ENCODE results near the gene GP1BB.

GP1BB gene

DNA sequence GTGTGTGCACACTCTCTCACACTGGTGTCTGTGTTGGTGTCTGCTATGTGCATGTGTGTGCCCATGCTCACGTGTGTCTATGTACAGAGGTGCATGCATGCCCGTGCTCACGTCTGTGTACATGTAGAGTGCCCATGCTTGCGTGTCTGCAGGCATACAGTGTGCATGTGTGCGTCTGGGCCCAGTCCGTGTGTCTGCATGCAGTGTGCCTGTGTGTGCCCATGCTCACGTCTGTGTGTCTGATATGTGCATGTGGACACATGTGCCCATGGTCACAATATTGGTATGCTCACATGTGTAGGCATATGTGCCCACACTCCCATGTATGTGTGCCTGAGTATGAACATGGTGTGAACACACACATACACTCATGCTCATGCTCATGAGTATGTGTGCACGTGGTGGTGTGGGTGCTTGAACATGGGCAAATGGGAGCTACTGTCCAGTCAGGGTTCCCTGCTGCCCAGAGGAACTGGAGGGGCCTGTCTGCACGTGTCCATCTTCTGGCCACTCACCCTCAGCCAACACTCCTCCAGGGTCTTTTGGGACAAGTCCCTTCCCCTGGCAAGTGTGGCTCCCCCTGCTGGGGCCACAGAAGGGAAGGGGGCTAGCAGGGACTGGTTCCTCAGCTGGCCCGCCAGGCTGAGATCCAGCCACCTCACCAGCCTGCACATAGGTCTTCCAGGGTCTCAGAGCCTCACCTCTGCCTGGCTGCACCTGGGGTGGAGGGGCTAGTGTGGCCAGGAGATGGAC, 29.9 kb downstream of the GP1BB start:
- DNase-seq (ENCODE audit: extremely low spot score, insufficient read length, low read depth) (no peak), FAIRE-seq (no peak)

DNA sequence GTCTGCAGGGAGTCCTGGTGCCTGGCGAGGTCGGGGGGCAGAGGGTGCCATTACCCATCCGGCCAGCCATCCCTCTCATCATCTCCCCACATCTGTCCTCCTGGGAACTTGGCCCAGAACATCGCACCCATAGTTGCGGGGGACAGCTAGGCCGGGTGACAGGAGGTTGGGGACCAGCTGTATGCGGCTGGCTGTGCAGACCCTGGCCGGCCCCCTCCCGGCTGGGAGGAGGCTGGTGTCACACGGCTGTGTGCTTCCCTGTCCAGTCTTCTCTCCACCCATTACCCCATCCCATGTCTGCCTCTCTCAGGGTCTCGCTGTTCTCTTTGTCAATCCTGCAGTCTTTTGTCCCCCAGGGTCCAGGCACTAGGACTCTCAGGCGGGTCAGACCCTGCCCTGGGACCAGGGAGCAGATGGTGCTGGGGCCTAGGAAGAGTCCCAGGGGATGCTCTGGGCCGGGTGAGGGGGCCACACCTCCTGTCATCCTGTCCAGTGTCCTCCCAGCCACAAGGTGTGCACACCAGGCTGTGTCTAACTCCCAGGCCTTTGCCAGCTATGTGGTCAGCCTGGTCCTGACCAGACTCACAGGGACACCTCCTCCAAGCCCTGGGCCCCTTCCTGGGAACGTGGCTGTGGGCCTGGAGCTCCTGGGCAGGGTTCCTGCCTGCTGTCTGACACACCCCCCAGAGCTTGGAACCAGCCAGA, 30.8 kb downstream of the GP1BB start:
- FAIRE-seq, result no peak
- no peak for DNase-seq (ENCODE audit: extremely low spot score, insufficient read length, low read depth)

DNA sequence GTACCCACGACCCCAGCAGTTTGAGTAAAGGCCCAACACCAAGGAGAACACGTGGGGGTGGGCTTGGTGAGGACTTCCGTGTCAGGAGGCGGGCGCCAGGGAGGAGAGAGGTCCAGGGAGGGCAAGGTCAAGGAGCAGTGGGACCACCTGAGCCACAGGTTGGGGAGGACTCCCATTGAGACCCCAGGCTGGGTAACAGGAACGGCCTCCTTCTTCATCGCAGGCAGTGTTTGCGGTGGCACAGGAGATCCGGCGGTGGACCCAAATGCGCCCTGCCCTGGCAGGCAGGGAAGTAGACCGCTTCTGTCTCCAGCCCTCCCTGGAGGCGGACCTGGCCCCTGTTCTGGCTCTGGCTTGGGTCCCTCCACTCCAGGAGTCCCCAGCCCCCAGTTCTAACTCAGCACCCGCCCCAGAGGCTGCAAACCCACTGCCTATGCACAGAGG, 31.4 kb downstream of the GP1BB start:
- FAIRE-seq, result no peak
- DNase-seq (ENCODE audit: extremely low spot score, insufficient read length, low read depth), result no peak

DNA sequence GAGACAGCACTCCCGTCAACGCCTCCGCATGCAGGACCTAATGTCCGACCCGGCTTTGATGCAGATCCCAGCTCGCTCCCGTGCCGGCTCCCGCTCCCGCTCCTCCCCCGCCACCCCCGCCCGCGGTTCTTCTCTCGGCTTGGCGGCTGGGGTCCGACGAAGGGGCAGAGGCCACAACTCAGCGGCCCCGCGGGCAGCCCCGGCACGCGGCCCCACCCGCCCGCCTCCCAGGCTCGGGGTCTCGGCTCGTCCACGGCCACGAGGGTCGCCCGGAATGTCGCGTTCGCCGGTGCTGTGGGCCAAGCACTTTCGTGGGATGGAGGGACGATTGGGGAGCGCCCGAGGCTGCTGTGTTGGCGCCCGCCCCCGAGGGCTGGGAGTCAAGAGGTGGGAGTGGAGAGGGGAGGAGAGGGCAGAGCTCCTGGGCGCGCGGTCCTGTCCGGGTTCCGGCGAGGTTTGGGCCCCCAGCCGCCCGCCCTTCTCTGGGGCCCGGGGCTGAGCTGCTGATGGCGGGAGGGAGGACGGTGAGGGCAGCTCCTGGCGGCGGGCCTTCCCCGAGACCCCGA, 31.9 kb downstream of the GP1BB start:
- DNase-seq (ENCODE audit: extremely low spot score, insufficient read length, low read depth) (no peak), FAIRE-seq (no peak)

DNA sequence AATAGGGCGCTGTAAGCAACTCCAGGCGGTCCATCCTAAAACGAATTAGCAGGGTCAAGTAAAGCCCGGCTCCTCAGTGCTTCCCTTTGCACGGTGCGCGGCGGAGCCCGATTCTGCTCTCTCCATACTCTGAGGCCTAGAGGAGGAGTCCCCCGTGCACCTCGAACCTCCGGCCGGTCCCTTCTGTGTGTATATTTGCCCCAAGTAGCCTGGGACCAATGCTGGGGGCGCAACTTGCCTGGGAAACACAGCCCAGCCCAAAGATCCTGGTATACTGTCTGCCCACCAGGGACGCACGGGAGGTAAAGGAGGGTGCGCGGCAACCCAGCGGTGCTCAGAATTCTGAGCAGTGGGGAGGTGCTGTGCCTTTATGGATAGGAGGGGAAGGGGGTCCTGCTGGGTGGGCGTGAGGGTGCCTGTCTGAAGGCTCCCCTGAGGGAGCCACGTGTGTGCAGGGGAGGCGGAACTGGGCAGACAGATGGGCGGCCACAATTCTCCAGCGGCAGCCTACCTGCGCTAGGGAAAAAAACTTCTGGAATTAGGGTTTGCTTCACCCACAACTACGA, 32.5 kb downstream of the GP1BB start:
- FAIRE-seq, result no peak
- no peak for DNase-seq (ENCODE audit: extremely low spot score, insufficient read length, low read depth)

DNA sequence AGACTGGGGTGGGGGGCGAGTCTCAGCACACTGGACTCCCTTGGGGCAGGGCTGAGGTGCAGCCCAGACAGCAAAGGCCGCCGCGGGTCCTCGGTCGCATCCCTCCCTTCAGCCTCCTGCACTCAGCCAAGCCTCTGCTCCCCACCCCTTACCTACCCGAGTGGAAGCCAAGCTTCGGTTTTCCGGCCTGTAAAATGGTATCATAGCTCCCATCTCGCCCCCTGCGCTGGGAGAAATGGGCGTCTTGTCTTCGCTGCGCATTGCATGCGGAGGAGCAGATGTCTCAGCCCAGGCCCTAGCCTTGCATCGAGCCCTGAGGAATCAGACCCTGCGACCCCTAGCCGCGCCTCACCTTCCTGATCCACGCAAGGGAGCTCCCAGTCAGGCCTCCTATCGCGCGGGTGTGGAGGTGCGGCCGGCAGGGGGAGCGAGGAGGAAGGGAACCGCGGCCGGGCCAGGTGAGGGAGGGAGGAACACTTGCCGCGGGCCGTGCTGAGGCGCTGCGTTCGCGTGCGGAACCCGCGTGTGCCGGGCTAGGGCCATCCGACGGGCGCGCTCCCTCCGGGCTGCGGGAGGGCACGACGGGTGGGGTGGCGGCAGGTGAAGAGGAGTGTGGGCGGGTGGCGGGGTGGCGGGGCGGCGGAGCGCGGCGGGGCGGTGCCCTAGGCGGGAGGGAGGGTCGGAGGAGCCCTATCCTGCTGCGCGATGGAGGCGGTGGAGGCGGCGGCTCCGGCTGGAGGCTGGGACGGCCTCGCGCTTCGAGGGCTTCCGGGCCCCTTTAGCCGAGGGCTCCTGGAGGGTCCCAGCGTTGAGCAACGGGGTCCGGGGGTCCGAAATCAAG, 33.2 kb downstream of the GP1BB start:
- peak; percentile 35 for FAIRE-seq

DNA sequence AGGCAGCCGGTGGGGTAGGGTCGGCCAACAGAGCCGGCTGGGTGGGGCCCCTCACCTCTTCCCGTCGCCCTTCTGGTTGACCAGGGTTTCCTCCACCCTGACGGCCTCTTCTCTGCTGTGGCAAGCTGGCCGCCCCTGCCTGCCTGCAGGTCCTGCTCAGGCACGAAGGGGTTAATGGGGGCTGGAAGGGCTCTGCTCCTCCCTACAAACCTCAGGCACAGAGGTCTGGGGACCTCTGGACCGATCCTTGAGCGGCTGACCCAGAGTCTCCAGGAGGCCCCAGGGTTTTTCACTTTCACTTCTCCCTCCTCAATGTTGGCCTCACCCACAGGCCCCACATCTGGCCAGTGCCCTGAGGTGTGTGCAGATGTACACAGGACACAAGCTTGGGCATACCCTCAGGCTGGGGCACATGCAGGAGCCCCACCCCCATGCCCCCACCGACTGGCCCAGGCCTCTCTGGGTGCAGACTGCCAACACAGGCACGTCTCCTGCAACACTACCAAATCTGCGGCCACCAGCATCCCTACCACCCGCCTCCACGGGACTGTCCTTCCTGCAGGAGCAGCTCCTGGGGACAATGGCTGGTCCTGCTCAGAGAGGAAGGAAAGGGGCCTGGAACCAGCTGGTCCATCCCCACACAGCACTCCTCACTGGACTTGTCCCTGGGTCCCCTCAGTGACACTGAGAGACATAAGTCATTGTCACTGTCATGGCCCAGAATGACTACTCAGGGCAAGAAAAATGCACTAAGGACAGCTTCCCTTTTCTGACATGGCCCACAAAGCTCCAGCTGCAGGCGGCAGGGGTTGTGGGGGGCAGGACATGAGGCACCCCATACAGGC, 34.0 kb downstream of the GP1BB start:
- DNase-seq (ENCODE audit: extremely low spot score, insufficient read length, low read depth) (no peak), FAIRE-seq (no peak)

More for the DNA sequence above, 33.2 kb downstream of the GP1BB start:
- no peak for DNase-seq (ENCODE audit: extremely low spot score, insufficient read length, low read depth)

DNA sequence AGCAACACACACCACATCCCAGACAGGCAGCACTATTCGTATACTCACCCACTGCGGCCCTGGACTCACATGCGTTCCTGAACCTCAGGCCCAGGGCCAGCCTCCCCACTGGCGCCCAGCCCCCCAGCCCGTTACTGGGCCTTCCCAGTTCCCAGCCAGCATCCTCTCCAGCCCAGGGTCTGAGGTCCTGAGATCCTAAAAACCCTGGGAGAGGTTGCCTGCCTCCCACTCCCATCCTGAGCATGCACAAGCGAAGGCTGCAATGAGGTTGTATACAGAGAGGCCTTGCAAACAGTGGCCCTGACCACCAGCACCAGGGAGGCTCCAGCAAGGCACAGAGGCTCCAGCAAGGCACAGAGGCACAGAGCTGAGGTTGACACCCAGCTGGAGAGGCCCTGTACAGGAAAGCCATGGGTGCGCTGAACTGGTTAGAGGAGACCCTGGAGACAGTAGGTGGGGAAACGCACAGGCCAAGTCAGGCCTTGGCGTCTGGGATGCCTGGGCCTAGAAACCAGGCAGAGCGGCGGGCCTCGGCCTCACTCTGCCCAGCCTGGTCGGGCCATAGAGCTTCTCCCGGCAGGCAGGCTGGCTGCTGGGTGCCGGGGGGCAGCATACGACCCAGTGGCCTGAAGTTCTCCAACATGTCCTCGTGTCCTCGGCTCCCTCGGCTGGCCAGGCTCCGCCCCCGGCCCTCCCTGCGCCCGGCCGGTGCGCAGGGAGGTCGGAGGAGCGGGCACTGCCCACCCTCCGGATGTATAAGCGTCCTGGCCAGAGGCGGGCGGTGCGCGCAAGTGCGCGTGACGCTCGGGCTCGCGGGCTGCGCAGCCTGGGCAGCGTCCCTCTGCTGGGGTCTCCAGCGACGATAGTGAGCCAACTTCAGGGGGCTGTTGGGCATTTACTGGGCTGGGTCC, 34.9 kb downstream of the GP1BB start:
- FAIRE-seq (no peak), DNase-seq (ENCODE audit: extremely low spot score, insufficient read length, low read depth) (no peak)

DNA sequence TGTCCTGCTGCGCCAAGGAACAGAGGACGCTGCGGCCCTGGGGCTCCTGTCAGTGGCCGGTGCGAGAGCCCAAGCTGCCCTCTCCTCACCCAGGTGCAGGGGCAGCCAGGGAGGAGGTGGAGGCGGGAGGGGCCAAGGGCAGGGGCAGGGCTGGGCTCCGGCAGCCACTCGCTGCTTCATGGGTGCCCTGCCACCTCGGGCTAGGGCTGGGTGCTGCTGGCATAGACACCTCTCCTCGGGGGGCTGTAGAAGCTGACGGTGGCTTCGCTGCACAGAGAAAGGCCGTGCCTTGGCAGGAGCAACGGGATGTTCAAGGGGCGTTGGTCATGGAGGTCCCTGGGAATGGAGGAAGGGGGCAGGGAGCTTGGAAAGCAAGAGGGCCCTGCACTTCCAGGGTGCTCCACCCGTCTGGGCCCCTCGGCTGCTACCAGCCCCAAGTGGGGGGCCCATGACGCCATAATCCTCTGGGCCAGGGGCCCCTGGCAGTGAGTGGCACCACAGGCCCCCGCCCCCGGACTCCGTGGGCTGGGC, 35.6 kb downstream of the GP1BB start:
- no peak for FAIRE-seq
- DNase-seq (ENCODE audit: extremely low spot score, insufficient read length, low read depth), result no peak

DNA sequence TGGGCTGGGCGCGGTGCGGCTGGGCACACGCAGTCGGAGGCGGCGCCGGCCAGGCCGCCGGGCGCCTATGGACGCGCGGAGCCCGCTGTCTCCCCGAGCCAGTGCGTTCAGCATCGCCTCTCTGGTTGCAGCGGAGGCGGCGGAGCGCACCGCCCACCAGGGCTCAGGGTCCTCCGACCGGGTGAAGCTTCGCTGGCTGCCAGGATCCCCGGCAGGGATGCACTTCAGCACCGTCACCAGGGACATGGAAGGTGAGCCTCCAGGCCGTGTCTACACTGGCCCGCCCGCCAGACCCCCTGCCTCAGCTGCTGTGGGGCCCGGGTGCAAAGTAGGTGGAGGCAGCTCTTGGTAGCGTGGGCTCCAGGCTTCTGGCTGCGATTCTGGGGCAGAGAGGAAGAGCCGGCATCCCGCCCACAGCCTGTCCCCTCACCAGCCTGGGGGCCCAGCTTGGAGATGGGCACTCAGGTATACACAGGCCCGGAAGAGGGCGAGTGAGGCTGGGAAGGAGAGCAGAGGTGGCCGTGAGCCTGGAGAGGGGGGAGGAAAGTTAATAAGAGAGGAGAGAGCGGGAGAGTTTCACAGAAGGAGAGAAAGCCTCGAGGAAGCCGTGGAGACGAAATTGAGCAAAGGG, 36.2 kb downstream of the GP1BB start:
- FAIRE-seq (no peak), DNase-seq (ENCODE audit: extremely low spot score, insufficient read length, low read depth) (no peak)

DNA sequence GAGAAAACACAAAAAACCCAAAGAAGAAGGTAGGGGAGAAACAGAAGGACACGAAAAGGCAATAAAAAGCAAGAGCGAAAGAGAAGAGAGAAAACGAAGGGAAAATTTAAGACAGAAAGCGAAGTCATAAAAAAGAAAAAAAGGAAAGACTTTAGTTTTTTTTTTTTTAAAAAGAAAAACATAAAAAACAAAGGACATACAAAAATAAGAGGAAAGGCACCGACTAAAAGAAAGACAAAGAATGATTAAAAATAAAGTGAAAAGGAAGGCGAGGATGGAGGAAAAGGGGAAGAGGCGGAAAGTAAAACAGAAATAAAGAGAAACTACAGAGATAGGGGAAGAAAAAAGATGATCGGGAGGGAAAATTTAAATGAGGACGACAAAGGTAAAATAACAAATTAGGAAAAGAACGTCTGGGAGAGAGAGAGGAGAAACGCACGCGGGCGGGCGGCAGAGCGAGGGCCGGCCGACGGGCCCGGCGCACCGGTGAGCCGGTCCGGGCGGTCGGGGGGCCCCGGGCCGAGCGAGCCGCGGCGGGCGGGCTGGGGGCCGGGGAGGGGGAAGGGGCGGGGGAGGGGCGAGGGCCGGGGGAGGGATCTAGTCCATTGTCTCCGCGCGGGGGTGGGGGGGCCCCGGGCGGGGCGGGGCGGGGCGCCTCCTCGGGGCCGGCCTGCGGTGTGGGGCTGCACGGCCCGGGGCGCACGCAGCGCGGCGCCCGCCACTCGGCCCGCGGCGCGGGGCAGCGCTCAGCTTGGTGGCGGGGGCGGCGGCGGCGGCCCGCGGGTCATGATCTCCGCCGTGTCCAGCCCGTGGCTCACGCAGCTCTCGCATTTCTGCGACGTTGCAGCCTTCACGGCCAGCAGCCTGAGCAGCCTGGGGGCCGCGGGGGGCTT, 37.0 kb downstream of the GP1BB start, which contains the start of gene TBX1:
TSS of gene TBX1 (plus strand) at position 721 of the 893 bp plus-strand sequence. CDS start at position 787, 66 bp downstream.
- no peak for FAIRE-seq
- no peak for DNase-seq (ENCODE audit: extremely low spot score, insufficient read length, low read depth)

DNA sequence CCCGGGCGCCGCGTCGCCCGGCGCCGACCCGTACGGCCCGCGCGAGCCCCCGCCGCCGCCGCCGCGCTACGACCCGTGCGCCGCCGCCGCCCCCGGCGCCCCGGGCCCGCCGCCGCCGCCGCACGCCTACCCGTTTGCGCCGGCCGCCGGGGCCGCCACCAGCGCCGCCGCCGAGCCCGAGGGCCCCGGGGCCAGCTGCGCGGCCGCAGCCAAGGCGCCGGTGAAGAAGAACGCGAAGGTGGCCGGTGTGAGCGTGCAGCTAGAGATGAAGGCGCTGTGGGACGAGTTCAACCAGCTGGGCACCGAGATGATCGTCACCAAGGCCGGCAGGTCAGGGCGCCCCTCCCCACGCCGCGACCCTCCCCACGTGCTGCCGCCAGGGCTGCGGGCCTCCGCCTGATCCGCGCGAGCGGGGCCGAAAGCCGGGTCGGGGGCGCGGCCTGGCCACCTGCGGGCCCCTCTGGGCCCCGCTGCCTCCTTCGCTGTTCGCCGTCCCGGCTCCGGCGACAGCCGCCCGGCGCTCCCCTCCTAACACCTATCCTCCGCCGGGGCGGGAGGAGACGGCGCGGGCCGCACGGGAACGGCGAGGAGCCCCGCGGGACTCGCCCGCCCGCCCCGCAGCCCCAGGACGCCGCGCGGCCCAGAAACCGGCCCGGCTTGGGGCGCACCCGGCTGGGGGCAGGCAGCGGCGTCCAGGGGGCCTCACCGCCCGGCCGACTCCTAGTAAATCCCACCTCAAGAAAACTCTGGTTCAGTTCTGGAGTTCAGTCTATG, 37.8 kb downstream of the GP1BB start:
- FAIRE-seq (no peak), DNase-seq (ENCODE audit: extremely low spot score, insufficient read length, low read depth) (no peak)

DNA sequence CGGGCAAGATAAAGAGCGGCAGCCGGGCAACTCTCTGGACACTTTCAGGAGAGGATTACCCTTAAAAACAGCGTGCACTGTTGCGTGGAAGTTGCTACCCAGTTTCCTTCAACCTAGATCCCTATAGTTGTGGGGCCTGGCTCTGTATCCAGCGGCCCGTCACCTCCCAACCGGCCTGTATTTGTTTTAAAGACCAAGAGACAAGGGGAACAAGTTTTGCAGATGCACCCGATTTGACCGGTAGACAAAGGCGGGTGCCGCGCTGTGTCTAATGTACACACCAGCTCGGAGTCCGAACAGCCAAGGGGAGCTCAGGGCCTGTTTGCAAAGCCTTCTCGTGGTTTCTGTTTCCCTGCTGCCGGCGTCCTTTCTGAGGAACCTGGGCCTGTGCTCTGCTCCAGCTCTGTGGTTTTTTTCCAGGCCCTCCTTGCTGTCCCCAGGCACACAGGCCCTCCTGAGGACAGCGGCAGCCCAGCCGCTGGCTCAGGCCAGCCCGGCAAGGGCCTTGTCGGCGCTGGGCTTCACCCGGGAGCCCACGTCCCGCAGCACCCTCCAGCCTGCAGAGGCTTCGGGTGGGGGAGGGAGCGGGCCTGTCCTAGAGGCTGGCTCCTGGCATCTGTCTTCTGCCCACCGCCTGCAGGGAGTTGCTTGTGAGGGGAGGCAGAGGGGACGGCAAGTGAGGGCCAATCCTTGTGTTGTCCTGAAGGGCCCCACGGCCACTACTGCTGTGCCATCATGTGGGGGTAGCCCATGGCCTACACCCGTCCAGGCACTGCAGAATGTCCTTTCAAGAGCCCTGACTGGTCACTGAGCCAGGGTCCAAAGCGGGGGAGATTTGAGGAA, 38.6 kb downstream of the GP1BB start:
- FAIRE-seq (no peak), DNase-seq (ENCODE audit: extremely low spot score, insufficient read length, low read depth) (no peak)

DNA sequence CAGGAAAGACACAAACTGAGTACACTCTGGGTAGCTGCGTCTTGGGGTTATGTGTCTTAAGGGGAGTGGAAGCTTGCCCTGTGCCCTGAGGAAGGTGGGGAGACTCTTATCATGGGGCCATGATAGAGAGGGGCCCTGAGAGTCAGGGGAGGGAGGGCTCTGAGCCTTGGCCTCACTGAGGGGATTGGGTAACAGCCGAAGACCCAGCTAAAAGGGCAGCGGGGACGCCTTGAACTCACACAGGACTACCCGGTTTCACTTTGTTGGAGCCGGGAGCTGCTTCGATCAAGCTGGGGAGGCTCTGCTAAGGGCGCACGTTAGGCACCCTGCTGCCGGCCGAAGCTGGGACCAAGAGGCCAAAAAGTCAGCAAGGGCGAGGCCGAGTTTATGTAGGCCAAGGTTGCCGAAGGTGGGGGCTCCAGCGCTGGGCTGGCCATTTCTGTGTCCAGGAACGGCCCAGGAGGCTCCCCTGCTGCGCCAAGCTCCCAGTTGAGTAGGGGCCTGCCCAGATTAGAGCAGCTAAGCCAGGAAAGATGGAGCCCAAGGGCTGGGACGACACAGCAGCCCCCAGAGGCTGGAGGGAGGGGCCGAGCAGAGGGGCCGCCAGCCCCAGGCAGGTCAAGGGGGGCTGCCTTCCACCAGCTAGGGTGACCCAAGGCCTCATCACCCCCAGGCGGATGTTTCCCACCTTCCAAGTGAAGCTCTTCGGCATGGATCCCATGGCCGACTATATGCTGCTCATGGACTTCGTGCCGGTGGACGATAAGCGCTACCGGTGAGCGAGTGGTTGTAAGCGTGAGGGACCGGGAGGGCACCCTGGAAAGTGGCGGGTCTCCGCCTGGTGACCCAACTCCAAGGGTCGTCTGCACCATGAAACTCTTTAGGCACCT, 39.5 kb downstream of the GP1BB start:
- DNase-seq (ENCODE audit: extremely low spot score, insufficient read length, low read depth), result no peak
- no peak for FAIRE-seq
